OCI-LY1 (cell line): Measurements from ENCODE around the gene RRP1B.

ENCODE experiments used
- CTCF ChIP-seq: fragments of 200-600 bp; sonication (generic), shearing (Covaris generic); IDR thresholded peaks from 2 replicates; pipeline ENCODE4 v1.5.1; 2017; ENCODE audit warnings: mild to moderate bottlenecking, antibody characterized with exemption, low read length, moderate library complexity, mixed read lengths
- EZH2 ChIP-seq: fragments of 200-600 bp; sonication (generic), shearing (Covaris generic); IDR thresholded peaks from 2 replicates; pipeline ENCODE4 v1.8.0; 2017; ENCODE audit warnings: borderline replicate concordance, mixed run types, mild to moderate bottlenecking, antibody characterized with exemption, low read length, moderate library complexity, mixed read lengths

- no peak for TF ChIP-seq CTCF
- TF ChIP-seq EZH2, result no peak
These were observed 43.4 kb downstream of the RRP1B start for GRCh38 chr21:43702785-43703034.
